ENCODE data around the gene BTNL8. TPM values are rescaled to one million over a fixed set of nuclear protein-coding genes. Genes with fewer than 3 reads are reported as not detected.

Gene BTNL8
- total and polyA plus RNA-seq, 12 donors, result 0.09 to 0.28 (median 0.18) TPM; not detected in 9

DNA sequence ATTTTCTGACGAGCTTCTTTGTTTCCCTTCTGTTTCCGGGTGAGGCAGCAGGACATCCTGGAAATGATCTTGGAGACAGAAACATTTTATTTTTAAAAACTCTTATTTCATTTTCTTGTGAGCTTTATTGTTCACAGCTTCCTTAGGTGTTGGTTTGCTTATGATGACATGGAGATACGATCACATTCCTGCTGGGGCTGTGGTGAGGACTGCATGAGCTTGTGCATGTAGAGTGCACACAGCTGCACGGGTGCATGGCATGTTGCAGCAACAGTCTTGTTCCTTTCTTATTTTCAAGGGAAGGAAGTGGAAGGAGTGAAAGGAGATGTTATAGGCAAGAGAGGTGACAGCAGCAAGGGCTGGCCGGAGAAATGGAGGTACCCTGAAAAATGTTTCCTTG, 1.2 kb downstream of the BTNL8 start:
- peak overlapping the region in 6 of 10 donors; percentile 28 to 58 (median 42) for H3K27ac ChIP-seq
- intact Hi-C loops (cut with DNase I), result no loop called here

DNA sequence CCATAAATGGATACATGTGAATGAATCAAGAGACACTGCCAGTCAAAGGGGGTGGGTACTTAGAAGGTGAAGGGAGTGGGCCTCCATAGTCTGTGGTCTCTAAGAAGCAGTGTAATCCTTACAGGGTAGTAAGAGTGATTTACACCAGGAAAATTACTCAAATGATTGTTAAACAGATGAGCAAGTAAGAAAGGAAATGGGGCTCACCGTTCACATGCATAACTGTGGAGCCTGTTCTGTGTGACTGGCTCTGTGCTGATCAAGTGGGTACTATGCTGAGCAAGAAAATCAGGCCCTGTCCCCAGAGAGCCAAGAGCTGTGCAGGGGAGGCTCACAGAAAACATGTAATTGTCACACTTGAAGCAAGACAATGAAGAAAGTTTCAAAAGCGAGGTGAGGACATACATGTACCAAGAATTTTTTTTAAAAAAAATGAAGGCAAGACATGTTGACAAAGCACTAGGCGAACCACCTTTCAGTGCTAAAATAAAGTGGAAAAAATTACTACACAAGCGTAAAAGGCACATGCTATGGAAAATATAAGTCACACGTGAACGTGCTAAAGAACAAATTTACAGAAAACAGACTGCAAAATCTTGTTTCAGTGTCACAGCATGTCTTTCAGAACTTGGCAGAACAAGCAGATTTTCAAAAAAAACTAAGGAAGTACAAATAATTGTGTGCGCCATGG, 2.5 kb downstream of the BTNL8 start:
- H3K4me1 ChIP-seq, result peaks cover 0 to 7% (median 0%) of the 10 kb centered on the region in 9 donors
- H3K27me3 ChIP-seq, result no peaks in the 10 kb centered on the region
- DNase-seq (no peak), ATAC-seq (no peak)
- intact Hi-C loops (cut with DNase I), result no loop called here
- no peaks in the 10 kb centered on the region for H3K36me3 ChIP-seq
- H3K9me3 ChIP-seq, result peaks cover 0 to 6% (median 0%) of the 10 kb centered on the region in 11 donors
- 88 to 90% methylated on average over 7 of the region's 7 CpGs for WGBS, 2 donors
- H3K27ac ChIP-seq, result no peak overlapping the region
- TF ChIP-seq, protein P1, sequence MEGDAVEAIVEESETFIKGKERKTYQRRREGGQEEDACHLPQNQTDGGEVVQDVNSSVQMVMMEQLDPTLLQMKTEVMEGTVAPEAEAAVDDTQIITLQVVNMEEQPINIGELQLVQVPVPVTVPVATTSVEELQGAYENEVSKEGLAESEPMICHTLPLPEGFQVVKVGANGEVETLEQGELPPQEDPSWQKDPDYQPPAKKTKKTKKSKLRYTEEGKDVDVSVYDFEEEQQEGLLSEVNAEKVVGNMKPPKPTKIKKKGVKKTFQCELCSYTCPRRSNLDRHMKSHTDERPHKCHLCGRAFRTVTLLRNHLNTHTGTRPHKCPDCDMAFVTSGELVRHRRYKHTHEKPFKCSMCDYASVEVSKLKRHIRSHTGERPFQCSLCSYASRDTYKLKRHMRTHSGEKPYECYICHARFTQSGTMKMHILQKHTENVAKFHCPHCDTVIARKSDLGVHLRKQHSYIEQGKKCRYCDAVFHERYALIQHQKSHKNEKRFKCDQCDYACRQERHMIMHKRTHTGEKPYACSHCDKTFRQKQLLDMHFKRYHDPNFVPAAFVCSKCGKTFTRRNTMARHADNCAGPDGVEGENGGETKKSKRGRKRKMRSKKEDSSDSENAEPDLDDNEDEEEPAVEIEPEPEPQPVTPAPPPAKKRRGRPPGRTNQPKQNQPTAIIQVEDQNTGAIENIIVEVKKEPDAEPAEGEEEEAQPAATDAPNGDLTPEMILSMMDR (IDR thresholded peaks at IDR 0.05), result no peak
- H3K4me3 ChIP-seq, result no peak overlapping the region

More for the DNA sequence above, 1.2 kb downstream of the BTNL8 start:
- no peaks in the 10 kb centered on the region for H3K36me3 ChIP-seq
- H3K27me3 ChIP-seq, result no peaks in the 10 kb centered on the region
- DNase-seq, result no peak
- 59 to 71% methylated on average over 5 of the region's 5 CpGs for WGBS, 2 donors
- H3K4me3 ChIP-seq, result no peak overlapping the region
- peaks cover 0 to 16% (median 0%) of the 10 kb centered on the region in 11 donors for H3K9me3 ChIP-seq
- TF ChIP-seq, protein P1 (IDR thresholded peaks at IDR 0.05), result no peak
- H3K4me1 ChIP-seq, result peaks cover 0 to 7% (median 0%) of the 10 kb centered on the region in 9 donors
- peak in 3 of 8 donors; percentile 39 to 72 (median 57) for ATAC-seq

GRCh38 chr5:180908400-180908799, 9.4 kb downstream of the BTNL8 start:
- H3K9me3 ChIP-seq, result no peaks in the 10 kb centered on the region
- H3K36me3 ChIP-seq, result no peaks in the 10 kb centered on the region
- peaks cover 0 to 6% (median 0%) of the 10 kb centered on the region in 9 donors for H3K4me1 ChIP-seq
- intact Hi-C loops (cut with DNase I), result no loop called here
- DNase-seq (no peak), ATAC-seq (no peak)
- peaks cover 0 to 6% (median 0%) of the 10 kb centered on the region in 7 donors for H3K27me3 ChIP-seq
- H3K27ac ChIP-seq, result no peak overlapping the region
- TF ChIP-seq, protein P1 (IDR thresholded peaks at IDR 0.05), result no peak
- 81 to 91% methylated on average over 9 of the region's 9 CpGs for WGBS, 2 donors
- H3K4me3 ChIP-seq, result no peak overlapping the region

GRCh38 chr5:180908998-180909731, 10.2 kb downstream of the BTNL8 start:
- H3K27me3 ChIP-seq, result peaks cover 0 to 6% (median 0%) of the 10 kb centered on the region in 7 donors
- ATAC-seq (peak in 5 of 8 donors; percentile 51 to 86 (median 73)), DNase-seq (no peak)
- H3K27ac ChIP-seq, result peak overlapping the region in 3 of 10 donors; percentile 28 to 78 (median 53)
- intact Hi-C loops (cut with DNase I), result no loop called here
- H3K4me1 ChIP-seq, result peaks cover 0 to 6% (median 0%) of the 10 kb centered on the region in 9 donors
- H3K4me3 ChIP-seq, result no peak overlapping the region
- TF ChIP-seq, protein P1 (IDR thresholded peaks at IDR 0.05), result no peak
- no peaks in the 10 kb centered on the region for H3K36me3 ChIP-seq
- 65 to 73% methylated on average over 9 of the region's 9 CpGs for WGBS, 2 donors
- H3K9me3 ChIP-seq, result no peaks in the 10 kb centered on the region
